ENCODE measurements around the gene TMEM119. TPM values are rescaled to one million over a fixed set of nuclear protein-coding genes. Genes with fewer than 3 reads are reported as not detected.

The TMEM119 gene
- total and polyA plus RNA-seq, 2 of the 4 experiments (the other 2 are of a cell fraction): 8.1 to 9.2 TPM

GRCh38 chr12:108638997-108639822, 41.3 kb upstream of the TMEM119 start:
- TSS peak; percentile 2 for BruUV-seq (replicated peaks)
- ChIA-PET POLR2A (ENCODE audit: unreplicated experiment) (no interaction called here), CTCF (no interaction called here)
- Histone ChIP-seq H4K91ac (ENCODE audit: insufficient read depth, low read depth, low read length) (no peak overlapping the region), H2BK5ac (ENCODE audit: low read depth, low read length, poor library complexity, severe bottlenecking) (no peak overlapping the region), H2BK20ac (ENCODE audit: low read depth, low read length) (no peak overlapping the region), H3K4me2 (ENCODE audit: low read depth, low read length) (no peak overlapping the region), H3K4ac (ENCODE audit: low read depth, low read length) (no peak overlapping the region), H2BK120ac (ENCODE audit: low read depth, low read length) (no peak overlapping the region), H3K79me1 (ENCODE audit: low read depth in 1 of 2, low read length in 2 of 2) (peaks cover 10 to 44% of the 10 kb centered on the region in 2 experiments), H3K27ac (ENCODE audit: insufficient read depth, low read length) (no peak overlapping the region), H2BK15ac (ENCODE audit: low read depth, low read length) (no peak overlapping the region), H3K9ac (ENCODE audit: low read depth, low read length) (no peak overlapping the region), H3K36me3 (ENCODE audit: control insufficient read depth, insufficient read depth, low read length) (peaks cover 14% of the 10 kb centered on the region), H3K27me3 (ENCODE audit: control insufficient read depth, insufficient read depth, low read length) (no peaks in the 10 kb centered on the region), H2AK5ac (ENCODE audit: low read depth, low read length) (no peak overlapping the region), H3K23ac (ENCODE audit: low read depth, low read length) (no peak overlapping the region), H4K5ac (ENCODE audit: low read depth, low read length) (no peak overlapping the region), H3K56ac (ENCODE audit: extremely low read depth, insufficient read depth, low read length) (no peak overlapping the region), H3K9me3 (ENCODE audit: control insufficient read depth, insufficient read depth, low read length) (no peaks in the 10 kb centered on the region), H2AK9ac (replicated peaks; ENCODE audit: low read depth, low read length, poor library complexity) (no peak overlapping the region), H3K18ac (ENCODE audit: low read depth, low read length) (no peak overlapping the region), H4K20me1 (ENCODE audit: insufficient read depth, low read length) (peaks cover 34% of the 10 kb centered on the region), H3K9me1 (ENCODE audit: insufficient read depth, low read length) (peaks cover 17% of the 10 kb centered on the region), H3K4me3 (ENCODE audit: insufficient read depth, low read depth, low read length) (no peak overlapping the region), H3K14ac (replicated peaks; ENCODE audit: low read depth, low read length) (no peak overlapping the region), H4K8ac (ENCODE audit: low read depth in 2 of 2, low read length in 2 of 2) (no peak overlapping the region), H3K4me1 (ENCODE audit: control insufficient read depth, insufficient read depth, low read length) (peaks cover 12% of the 10 kb centered on the region), H2AFZ (replicated peaks; ENCODE audit: low read length, poor library complexity) (no peak overlapping the region)
- intact Hi-C loops (cut with micrococcal nuclease) (no loop called here), dilution Hi-C loops (cut with HindIII; ENCODE audit: low sequenced_read_pairs, unreplicated experiment) (no loop called here), in situ Hi-C loops (cut with MboI; ENCODE audit: low sequenced_read_pairs) (loop anchor here (25.0 kb wide), 1 partner anchor 448 kb away; the partner anchor contains the start of genes ALKBH2 and UNG)
- DNase-seq (no peak), ATAC-seq (ENCODE audit: low read depth) (no peak)
- 98% methylated on average over 6 of the region's 11 CpGs; no CpG with 5 or more reads in 1 of the 2 experiments for WGBS, 2 experiments (ENCODE audit: extremely low coverage in 2 of 2, insufficient read length in 1 of 2)
- peak; percentile 7; the same call in 1 of the 2 replicates for TF ChIP-seq POLR2A (IDR thresholded peaks at IDR 0.05; ENCODE audit: low read depth, low read length)
- no peak for TF ChIP-seq RAD21 (IDR thresholded peaks at IDR 0.05; ENCODE audit: low read length)

Data from IMR-90 (cell line).